C4-2B (cell line): ENCODE results near the gene NMD3.

Experiments
- CTCF ChIP-seq: fragments of 450-650 bp; conservative IDR thresholded peaks from 2 replicates; pipeline ENCODE4 v1.5.1; 2017; ENCODE audit warnings: mild to moderate bottlenecking
- ZFX ChIP-seq: fragments of 450-650 bp; IDR thresholded peaks from 2 replicates; pipeline ENCODE4 v1.6.1; 2017

GRCh38 chr3:161203485-161204098, 17.5 kb upstream of the NMD3 start:
- no peak for TF ChIP-seq CTCF
- TF ChIP-seq ZFX: no peak
